Thyroid gland (tissue), 4 donors: Measurements from ENCODE around the gene SP7. TPM values are rescaled to one million over a fixed set of nuclear protein-coding genes. Genes with fewer than 3 reads are reported as not detected.

Experiments used
- DNase-seq, 2 donors: peaks; one replicate each; pipeline ENCODE4 v3.0.0-alpha.2; 2019
- H3K27ac ChIP-seq, 3 donors: fragments of 200-600 bp; sonication (generic); 1 replicate in 2 of 3; 2 replicates in 1 of 3; pipeline ENCODE4 v1.5.1; 2016 to 2019; ENCODE audit warnings: mild to moderate bottlenecking in 1 of 3, moderate library complexity in 1 of 3
- H3K27me3 ChIP-seq: fragments of 200-600 bp; sonication (generic); one replicate; pipeline ENCODE4 v1.5.1; 2019
- H3K36me3 ChIP-seq, 2 donors: fragments of 200-600 bp; sonication (generic); one replicate each; pipeline ENCODE4 v1.5.1; 2016 to 2019
- H3K4me1 ChIP-seq, 2 donors: fragments of 200-600 bp; sonication (generic); one replicate each; pipeline ENCODE4 v1.5.1; 2017 to 2019
- H3K4me3 ChIP-seq, 3 donors: fragments of 200-600 bp; sonication (generic); replicated peaks in 1 of 3; 1 replicate in 2 of 3; 2 replicates in 1 of 3; pipeline ENCODE4 v1.5.1; 2016; ENCODE audit warnings: mild to moderate bottlenecking in 1 of 3
- H3K9me3 ChIP-seq: fragments of 200-600 bp; sonication (generic); one replicate; pipeline ENCODE4 v1.5.1; 2017
- CTCF ChIP-seq, 6 experiments: fragments of 200-600 bp in 3 of 6; fragments of 450-650 bp in 3 of 6; sonication (generic) in 3 of 6; IDR thresholded peaks; one replicate each; pipeline ENCODE4 v1.5.1; 2016 to 2019; ENCODE audit warnings: antibody characterized with exemption in 6 of 6, mild to moderate bottlenecking in 2 of 6, inconsistent platforms in 1 of 6, moderate library complexity in 1 of 6
- POLR2A ChIP-seq, 2 donors: fragments of 450-650 bp; IDR thresholded peaks; one replicate each; pipeline ENCODE4 v1.6.1; 2017; ENCODE audit warnings: antibody characterized with exemption in 2 of 2, mild to moderate bottlenecking in 2 of 2, moderate library complexity in 1 of 2
- WGBS, 2 donors: methylation state at CpG; one replicate each; pipeline ENCODE4 v1.1.5; 2017; 5-methylcytosine and 5-hydroxymethylcytosine counted together
- intact Hi-C: fragments of 100-400 bp; cut with DNase I; formaldehyde crosslinking; loops from one replicate; pipeline ENCODE4 v1.15.1; 2023
- total RNA-seq, 4 donors: library from RNA; depleted of rRNA; stranded (reverse); fragments of >200 nt; gene quantifications; one replicate each; pipeline ENCODE4 v1.2.3, GENCODE V29; 2016

SP7 gene
- not detected for total RNA-seq

GRCh38 chr12:53336181-53336681 is at the start of gene SP7:
TSS of gene SP7 (minus strand) at chr12:53336354. CDS start at chr12:53335646, 708 bp downstream.
- TF ChIP-seq CTCF (IDR thresholded peaks at IDR 0.05): no peak
- WGBS, 2 donors: 38 to 49% methylated on average over 11 to 13 of the region's 15 CpGs
- H3K36me3 ChIP-seq: no peaks in the 10 kb centered on the region
- H3K4me3 ChIP-seq: no peak within 1 kb of the TSS
- no peaks in the 10 kb centered on the region for H3K27me3 ChIP-seq
- no peaks in the 10 kb centered on the region for H3K9me3 ChIP-seq
- no peaks in the 10 kb centered on the region for H3K4me1 ChIP-seq
- intact Hi-C loops: no loop called here
- H3K27ac ChIP-seq: no peak within 1 kb of the TSS
- no peak for DNase-seq

DNA sequence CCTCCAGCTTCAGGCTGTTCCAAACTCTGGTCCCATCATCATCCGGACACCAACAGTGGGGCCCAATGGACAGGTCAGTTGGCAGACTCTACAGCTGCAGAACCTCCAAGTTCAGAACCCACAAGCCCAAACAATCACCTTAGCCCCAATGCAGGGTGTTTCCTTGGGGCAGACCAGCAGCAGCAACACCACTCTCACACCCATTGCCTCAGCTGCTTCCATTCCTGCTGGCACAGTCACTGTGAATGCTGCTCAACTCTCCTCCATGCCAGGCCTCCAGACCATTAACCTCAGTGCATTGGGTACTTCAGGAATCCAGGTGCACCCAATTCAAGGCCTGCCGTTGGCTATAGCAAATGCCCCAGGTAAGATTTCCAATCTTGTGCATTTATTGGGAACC is 47.1 kb upstream of the SP7 start:
- no peaks in the 10 kb centered on the region for H3K9me3 ChIP-seq
- no peaks in the 10 kb centered on the region for H3K27me3 ChIP-seq
- H3K4me1 ChIP-seq: peaks cover 44 to 72% of the 10 kb centered on the region in 2 donors
- peak overlapping the region in 1 of 3 donors; percentile 8 for H3K4me3 ChIP-seq
- WGBS, 2 donors: 63 to 77% methylated on average over 1 to 2 of the region's 2 CpGs
- intact Hi-C loops: no loop called here
- DNase-seq: no peak
- H3K36me3 ChIP-seq: peaks cover 28 to 29% of the 10 kb centered on the region in 2 donors
- TF ChIP-seq POLR2A (IDR thresholded peaks at IDR 0.05) (no peak), CTCF (IDR thresholded peaks at IDR 0.05) (no peak)
- no peak overlapping the region for H3K27ac ChIP-seq

DNA sequence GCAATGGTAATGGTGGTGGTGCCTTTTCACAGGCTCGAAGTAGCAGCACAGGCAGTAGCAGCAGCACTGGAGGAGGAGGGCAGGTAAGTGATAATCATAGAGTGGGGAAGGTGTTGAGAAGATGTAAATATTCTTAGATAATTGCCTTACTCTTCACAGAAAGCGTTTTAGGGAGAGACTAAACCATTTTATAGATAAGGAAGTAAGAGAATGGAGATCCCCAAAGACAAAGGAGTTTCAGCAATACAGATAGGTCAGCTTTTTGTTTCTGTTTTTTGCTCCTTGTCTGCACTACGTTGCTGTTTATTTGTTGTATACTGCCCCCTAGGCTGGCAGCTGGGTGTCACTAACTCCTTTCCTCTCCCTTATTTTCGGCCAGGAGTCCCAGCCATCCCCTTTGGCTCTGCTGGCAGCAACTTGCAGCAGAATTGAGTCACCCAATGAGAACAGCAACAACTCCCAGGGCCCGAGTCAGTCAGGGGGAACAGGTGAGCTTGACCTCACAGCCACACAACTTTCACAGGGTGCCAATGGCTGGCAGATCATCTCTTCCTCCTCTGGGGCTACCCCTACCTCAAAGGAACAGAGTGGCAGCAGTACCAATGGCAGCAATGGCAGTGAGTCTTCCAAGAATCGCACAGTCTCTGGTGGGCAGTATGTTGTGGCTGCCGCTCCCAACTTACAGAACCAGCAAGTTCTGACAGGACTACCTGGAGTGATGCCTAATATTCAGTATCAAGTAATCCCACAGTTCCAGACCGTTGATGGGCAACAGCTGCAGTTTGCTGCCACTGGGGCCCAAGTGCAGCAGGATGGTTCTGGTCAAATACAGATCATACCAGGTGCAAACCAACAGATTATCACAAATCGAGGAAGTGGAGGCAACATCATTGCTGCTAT is 45.8 kb upstream of the SP7 start:
- Histone ChIP-seq H3K4me1 (peaks cover 43 to 59% of the 10 kb centered on the region in 2 donors), H3K36me3 (peaks cover 28 to 29% of the 10 kb centered on the region in 2 donors), H3K9me3 (no peaks in the 10 kb centered on the region), H3K4me3 (no peak overlapping the region), H3K27me3 (no peaks in the 10 kb centered on the region), H3K27ac (peak overlapping the region; percentile 48 to 84 (median 74))
- DNase-seq: peak; percentile 76 to 77
- 38 to 44% methylated on average over 7 to 8 of the region's 9 CpGs for WGBS, 2 donors
- TF ChIP-seq CTCF (IDR thresholded peaks at IDR 0.05): peak in 5 of 6 experiments; percentile 9 to 41 (median 32)
- no peak for TF ChIP-seq POLR2A (IDR thresholded peaks at IDR 0.05)
- intact Hi-C loops: no loop called here

DNA sequence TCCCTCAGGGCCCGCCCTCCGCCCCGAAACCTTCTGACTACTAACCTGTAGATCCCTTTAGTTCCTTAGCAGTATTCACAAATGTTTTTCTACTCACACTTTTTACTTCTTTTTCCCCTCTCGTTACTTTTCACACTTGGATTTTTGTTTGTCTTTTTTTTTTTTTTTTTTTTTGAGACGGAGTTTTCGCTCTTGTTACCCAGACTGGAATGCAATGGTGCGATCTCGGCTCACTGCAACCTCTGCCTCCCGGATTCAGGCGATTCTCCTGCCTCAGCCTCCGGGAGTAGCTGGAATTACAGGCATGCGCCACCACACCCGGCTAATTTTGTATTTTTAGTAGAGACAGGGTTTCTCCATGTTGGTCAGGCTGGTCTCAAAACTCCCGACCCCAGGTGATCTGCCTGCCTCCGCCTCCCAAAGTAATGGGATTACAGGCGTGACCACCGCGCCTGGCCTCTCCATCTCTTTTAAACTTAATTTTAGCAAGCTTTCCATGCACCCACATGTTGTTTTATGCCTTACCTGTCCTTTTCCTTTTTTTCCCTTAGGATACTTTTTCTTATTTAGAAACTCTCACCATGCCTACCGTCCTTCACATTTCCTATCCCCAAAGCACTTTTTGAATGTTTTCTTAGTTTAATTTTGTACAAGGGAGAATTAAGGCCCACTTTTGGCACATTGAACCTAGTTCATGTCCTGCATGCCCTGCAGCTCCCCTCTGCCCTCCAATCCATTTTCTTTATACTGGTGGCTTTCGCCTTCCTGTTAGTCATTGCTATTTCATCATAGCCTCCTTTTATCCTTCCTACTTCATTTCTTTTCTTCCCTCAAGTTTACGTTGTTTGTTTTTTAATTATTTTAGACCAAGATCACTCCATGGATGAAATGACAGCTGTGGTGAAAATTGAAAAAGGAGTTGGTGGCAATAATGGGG is 44.9 kb upstream of the SP7 start:
- H3K4me1 ChIP-seq: peaks cover 38 to 57% of the 10 kb centered on the region in 2 donors
- intact Hi-C loops: no loop called here

More for the DNA sequence above, 44.9 kb upstream of the SP7 start:
- TF ChIP-seq POLR2A (IDR thresholded peaks at IDR 0.05): no peak
- TF ChIP-seq CTCF (IDR thresholded peaks at IDR 0.05): no peak
- H3K27ac ChIP-seq: peak overlapping the region; percentile 48 to 84 (median 74)
- peak overlapping the region in 2 of 3 donors; percentile 4 to 35 for H3K4me3 ChIP-seq
- WGBS, 2 donors: 13 to 15% methylated on average over 21 of the region's 21 CpGs
- H3K9me3 ChIP-seq: no peaks in the 10 kb centered on the region
- no peaks in the 10 kb centered on the region for H3K27me3 ChIP-seq
- peaks cover 28 to 29% of the 10 kb centered on the region in 2 donors for H3K36me3 ChIP-seq
- DNase-seq: no peak
